ENCODE results near the gene VGLL1.

Gene VGLL1

GRCh38 chrX:136531951-136532350, at the start of gene VGLL1:
VGLL1 (plus strand) TSS chrX:136532215; CDS start chrX:136536021, 3,806 bp downstream.
- H3K4me3 ChIP-seq (ENCODE audit: low read length): no peak within 1 kb of the TSS
- no peaks in the 10 kb centered on the region for H3K9me3 ChIP-seq (ENCODE audit: control insufficient read depth, low read length)
- H3K4me1 ChIP-seq (ENCODE audit: control insufficient read depth, insufficient read depth, low read length): peaks cover 4% of the 10 kb centered on the region
- H3K36me3 ChIP-seq (ENCODE audit: control insufficient read depth, insufficient read depth, low read length, severe bottlenecking): no peaks in the 10 kb centered on the region
- DNase-seq (ENCODE audit: low read depth): no peak
- no peak within 1 kb of the TSS for H3K9ac ChIP-seq (ENCODE audit: low read length)
- peaks cover 31% of the 10 kb centered on the region for H3K27me3 ChIP-seq (replicated peaks; ENCODE audit: control insufficient read depth, insufficient read depth, low read length)

- Histone ChIP-seq H3K36me3 (ENCODE audit: control insufficient read depth, insufficient read depth, low read length, severe bottlenecking) (no peaks in the 10 kb centered on the region), H3K9ac (ENCODE audit: low read length) (no peak within 1 kb of the TSS), H3K27me3 (replicated peaks; ENCODE audit: control insufficient read depth, insufficient read depth, low read length) (peaks cover 48% of the 10 kb centered on the region), H3K4me1 (ENCODE audit: control insufficient read depth, insufficient read depth, low read length) (no peaks in the 10 kb centered on the region), H3K9me3 (ENCODE audit: control insufficient read depth, low read length) (no peaks in the 10 kb centered on the region), H3K4me3 (ENCODE audit: low read length) (no peak within 1 kb of the TSS)
- no peak for DNase-seq (ENCODE audit: low read depth)
These were observed 44.4 kb upstream of the VGLL1 start, which contains the start of gene BRS3 for GRCh38 chrX:136487647-136488046. BRS3 (plus strand) TSS chrX:136487947; CDS start chrX:136488115, 168 bp downstream.

GRCh38 chrX:136488706-136489105, 43.3 kb upstream of the VGLL1 start:
- Histone ChIP-seq H3K9ac (ENCODE audit: low read length) (no peak overlapping the region), H3K36me3 (ENCODE audit: control insufficient read depth, insufficient read depth, low read length, severe bottlenecking) (no peaks in the 10 kb centered on the region), H3K9me3 (ENCODE audit: control insufficient read depth, low read length) (no peaks in the 10 kb centered on the region), H3K4me1 (ENCODE audit: control insufficient read depth, insufficient read depth, low read length) (no peaks in the 10 kb centered on the region), H3K4me3 (ENCODE audit: low read length) (no peak overlapping the region), H3K27me3 (replicated peaks; ENCODE audit: control insufficient read depth, insufficient read depth, low read length) (peaks cover 56% of the 10 kb centered on the region)
- no peak for DNase-seq (ENCODE audit: low read depth)

GRCh38 chrX:136491832-136492231, 40.2 kb upstream of the VGLL1 start:
- H3K9me3 ChIP-seq (ENCODE audit: control insufficient read depth, low read length): no peaks in the 10 kb centered on the region
- H3K36me3 ChIP-seq (ENCODE audit: control insufficient read depth, insufficient read depth, low read length, severe bottlenecking): no peaks in the 10 kb centered on the region
- no peak for DNase-seq (ENCODE audit: low read depth)
- no peak overlapping the region for H3K4me3 ChIP-seq (ENCODE audit: low read length)
- H3K4me1 ChIP-seq (ENCODE audit: control insufficient read depth, insufficient read depth, low read length): no peaks in the 10 kb centered on the region
- H3K27me3 ChIP-seq (replicated peaks; ENCODE audit: control insufficient read depth, insufficient read depth, low read length): peaks cover 48% of the 10 kb centered on the region
- no peak overlapping the region for H3K9ac ChIP-seq (ENCODE audit: low read length)

- no peaks in the 10 kb centered on the region for H3K36me3 ChIP-seq (ENCODE audit: control insufficient read depth, insufficient read depth, low read length, severe bottlenecking)
- peaks cover 46% of the 10 kb centered on the region for H3K27me3 ChIP-seq (replicated peaks; ENCODE audit: control insufficient read depth, insufficient read depth, low read length)
- no peak for DNase-seq (ENCODE audit: low read depth)
- no peaks in the 10 kb centered on the region for H3K9me3 ChIP-seq (ENCODE audit: control insufficient read depth, low read length)
- H3K9ac ChIP-seq (ENCODE audit: low read length): no peak overlapping the region
- H3K4me3 ChIP-seq (ENCODE audit: low read length): no peak overlapping the region
- H3K4me1 ChIP-seq (ENCODE audit: control insufficient read depth, insufficient read depth, low read length): no peaks in the 10 kb centered on the region
These were observed 39.0 kb upstream of the VGLL1 start for GRCh38 chrX:136493011-136493410.

- no peak overlapping the region for H3K9ac ChIP-seq (ENCODE audit: low read length)
- H3K9me3 ChIP-seq (ENCODE audit: control insufficient read depth, low read length): no peaks in the 10 kb centered on the region
- H3K4me1 ChIP-seq (ENCODE audit: control insufficient read depth, insufficient read depth, low read length): no peaks in the 10 kb centered on the region
- no peak overlapping the region for H3K4me3 ChIP-seq (ENCODE audit: low read length)
- H3K27me3 ChIP-seq (replicated peaks; ENCODE audit: control insufficient read depth, insufficient read depth, low read length): peaks cover 27% of the 10 kb centered on the region
- peaks cover under 1% of the 10 kb centered on the region for H3K36me3 ChIP-seq (ENCODE audit: control insufficient read depth, insufficient read depth, low read length, severe bottlenecking)
- no peak for DNase-seq (ENCODE audit: low read depth)
These were observed 37.0 kb upstream of the VGLL1 start for GRCh38 chrX:136495043-136495442.

GRCh38 chrX:136496186-136496763, 35.7 kb upstream of the VGLL1 start:
- peaks cover 15% of the 10 kb centered on the region for H3K27me3 ChIP-seq (replicated peaks; ENCODE audit: control insufficient read depth, insufficient read depth, low read length)
- DNase-seq (ENCODE audit: low read depth): no peak

GRCh38 chrX:136496764-136497555, 35.1 kb upstream of the VGLL1 start:
- Histone ChIP-seq H3K36me3 (ENCODE audit: control insufficient read depth, insufficient read depth, low read length, severe bottlenecking) (peaks cover 18% of the 10 kb centered on the region), H3K9me3 (ENCODE audit: control insufficient read depth, low read length) (no peaks in the 10 kb centered on the region), H3K4me1 (ENCODE audit: control insufficient read depth, insufficient read depth, low read length) (no peaks in the 10 kb centered on the region), H3K9ac (ENCODE audit: low read length) (peak overlapping the region; percentile 90), H3K27me3 (replicated peaks; ENCODE audit: control insufficient read depth, insufficient read depth, low read length) (peaks cover 11% of the 10 kb centered on the region), H3K4me3 (ENCODE audit: low read length) (peak overlapping the region; percentile 94)
- peak; percentile 88 for DNase-seq (ENCODE audit: low read depth)

More at GRCh38 chrX:136496186-136496763, 35.7 kb upstream of the VGLL1 start:
- H3K9ac ChIP-seq (ENCODE audit: low read length): peak overlapping the region; percentile 90
- peak overlapping the region; percentile 82 for H3K4me3 ChIP-seq (ENCODE audit: low read length)
- no peaks in the 10 kb centered on the region for H3K4me1 ChIP-seq (ENCODE audit: control insufficient read depth, insufficient read depth, low read length)
- H3K36me3 ChIP-seq (ENCODE audit: control insufficient read depth, insufficient read depth, low read length, severe bottlenecking): peaks cover 13% of the 10 kb centered on the region
- no peaks in the 10 kb centered on the region for H3K9me3 ChIP-seq (ENCODE audit: control insufficient read depth, low read length)

- no peak for DNase-seq (ENCODE audit: low read depth)
- no peaks in the 10 kb centered on the region for H3K9me3 ChIP-seq (ENCODE audit: control insufficient read depth, low read length)
- H3K9ac ChIP-seq (ENCODE audit: low read length): peak within 1 kb of the TSS; percentile 90
- H3K27me3 ChIP-seq (replicated peaks; ENCODE audit: control insufficient read depth, insufficient read depth, low read length): peaks cover 8% of the 10 kb centered on the region
- no peaks in the 10 kb centered on the region for H3K4me1 ChIP-seq (ENCODE audit: control insufficient read depth, insufficient read depth, low read length)
- peaks cover 25% of the 10 kb centered on the region for H3K36me3 ChIP-seq (ENCODE audit: control insufficient read depth, insufficient read depth, low read length, severe bottlenecking)
- peak within 1 kb of the TSS; percentile 94 for H3K4me3 ChIP-seq (ENCODE audit: low read length)
These were observed 34.4 kb upstream of the VGLL1 start, which contains the start of gene HTATSF1 for GRCh38 chrX:136497556-136498052. HTATSF1 (plus strand) TSS chrX:136497592; CDS start chrX:136497685, 93 bp downstream.

GRCh38 chrX:136519069-136519468, 12.9 kb upstream of the VGLL1 start:
- peaks cover 14% of the 10 kb centered on the region for H3K27me3 ChIP-seq (replicated peaks; ENCODE audit: control insufficient read depth, insufficient read depth, low read length)
- H3K36me3 ChIP-seq (ENCODE audit: control insufficient read depth, insufficient read depth, low read length, severe bottlenecking): no peaks in the 10 kb centered on the region
- H3K9ac ChIP-seq (ENCODE audit: low read length): no peak overlapping the region
- DNase-seq (ENCODE audit: low read depth): no peak
- no peaks in the 10 kb centered on the region for H3K9me3 ChIP-seq (ENCODE audit: control insufficient read depth, low read length)
- no peak overlapping the region for H3K4me3 ChIP-seq (ENCODE audit: low read length)
- no peaks in the 10 kb centered on the region for H3K4me1 ChIP-seq (ENCODE audit: control insufficient read depth, insufficient read depth, low read length)

- H3K4me1 ChIP-seq (ENCODE audit: control insufficient read depth, insufficient read depth, low read length): peaks cover 21% of the 10 kb centered on the region
- H3K27me3 ChIP-seq (replicated peaks; ENCODE audit: control insufficient read depth, insufficient read depth, low read length): peaks cover 10% of the 10 kb centered on the region
- no peak overlapping the region for H3K4me3 ChIP-seq (ENCODE audit: low read length)
- H3K9ac ChIP-seq (ENCODE audit: low read length): no peak overlapping the region
- H3K36me3 ChIP-seq (ENCODE audit: control insufficient read depth, insufficient read depth, low read length, severe bottlenecking): no peaks in the 10 kb centered on the region
- DNase-seq (ENCODE audit: low read depth): no peak
- H3K9me3 ChIP-seq (ENCODE audit: control insufficient read depth, low read length): no peaks in the 10 kb centered on the region
These were observed 8.2 kb upstream of the VGLL1 start for GRCh38 chrX:136523770-136524169.

Measured in adipocyte (in vitro differentiated cells).